ENCODE results near the gene IFIT2. TPM values are rescaled to one million over a fixed set of nuclear protein-coding genes. Genes with fewer than 3 reads are reported as not detected.

IFIT2 gene
- total and polyA plus RNA-seq, 4 donors, result 9.1 to 16.3 (median 12.4) TPM

GRCh38 chr10:89352802-89353201 is 51.0 kb downstream of the IFIT2 start:
- no CpG with 5 or more reads among the region's 4 CpGs for WGBS (ENCODE audit: insufficient coverage)
- H3K27ac ChIP-seq (ENCODE audit: low read depth, low read length), result peak overlapping the region; percentile 82

GRCh38 chr10:89355394-89355931 is 53.6 kb downstream of the IFIT2 start:
- H3K4me3 ChIP-seq (ENCODE audit: low read depth, low read length), result no peak overlapping the region
- H3K27me3 ChIP-seq (ENCODE audit: control insufficient read depth, insufficient read depth, low read length), result no peaks in the 10 kb centered on the region
- no peaks in the 10 kb centered on the region for H3K36me3 ChIP-seq (ENCODE audit: control insufficient read depth, insufficient read depth, low read length)
- peaks cover 7% of the 10 kb centered on the region for H3K4me1 ChIP-seq (ENCODE audit: control insufficient read depth, insufficient read depth, low read length)
- DNase-seq (ENCODE audit: low read depth in 4 of 6, low spot score in 6 of 6), result no peak
- H3K9me3 ChIP-seq (ENCODE audit: control insufficient read depth, insufficient read depth, low read length), result no peaks in the 10 kb centered on the region
- WGBS (ENCODE audit: insufficient coverage), result no CpG with 5 or more reads among the region's 2 CpGs
- no peak overlapping the region for H3K27ac ChIP-seq (ENCODE audit: low read depth, low read length)

More at GRCh38 chr10:89352802-89353201, 51.0 kb downstream of the IFIT2 start:
- no peak for DNase-seq (ENCODE audit: low read depth in 4 of 6, low spot score in 6 of 6)
- no peaks in the 10 kb centered on the region for H3K9me3 ChIP-seq (ENCODE audit: control insufficient read depth, insufficient read depth, low read length)
- no peaks in the 10 kb centered on the region for H3K36me3 ChIP-seq (ENCODE audit: control insufficient read depth, insufficient read depth, low read length)
- H3K4me1 ChIP-seq (ENCODE audit: control insufficient read depth, insufficient read depth, low read length), result peaks cover 16% of the 10 kb centered on the region
- H3K4me3 ChIP-seq (ENCODE audit: low read depth, low read length), result no peak overlapping the region
- no peaks in the 10 kb centered on the region for H3K27me3 ChIP-seq (ENCODE audit: control insufficient read depth, insufficient read depth, low read length)

- Histone ChIP-seq H3K36me3 (ENCODE audit: control insufficient read depth, insufficient read depth, low read length) (no peaks in the 10 kb centered on the region), H3K4me3 (ENCODE audit: low read depth, low read length) (no peak overlapping the region), H3K27ac (ENCODE audit: low read depth, low read length) (no peak overlapping the region), H3K4me1 (ENCODE audit: control insufficient read depth, insufficient read depth, low read length) (no peaks in the 10 kb centered on the region), H3K27me3 (ENCODE audit: control insufficient read depth, insufficient read depth, low read length) (no peaks in the 10 kb centered on the region), H3K9me3 (ENCODE audit: control insufficient read depth, insufficient read depth, low read length) (no peaks in the 10 kb centered on the region)
- DNase-seq (ENCODE audit: low read depth in 4 of 6, low spot score in 6 of 6), result no peak
- no CpG with 5 or more reads among the region's 1 CpG for WGBS (ENCODE audit: insufficient coverage)
Observed at GRCh38 chr10:89357096-89357495, 55.2 kb downstream of the IFIT2 start.

GRCh38 chr10:89357975-89358374 is 56.1 kb downstream of the IFIT2 start:
- Histone ChIP-seq H3K9me3 (ENCODE audit: control insufficient read depth, insufficient read depth, low read length) (no peaks in the 10 kb centered on the region), H3K36me3 (ENCODE audit: control insufficient read depth, insufficient read depth, low read length) (no peaks in the 10 kb centered on the region), H3K4me3 (ENCODE audit: low read depth, low read length) (no peak overlapping the region), H3K27me3 (ENCODE audit: control insufficient read depth, insufficient read depth, low read length) (no peaks in the 10 kb centered on the region), H3K27ac (ENCODE audit: low read depth, low read length) (no peak overlapping the region), H3K4me1 (ENCODE audit: control insufficient read depth, insufficient read depth, low read length) (no peaks in the 10 kb centered on the region)
- no CpG with 5 or more reads among the region's 2 CpGs for WGBS (ENCODE audit: insufficient coverage)
- no peak for DNase-seq (ENCODE audit: low read depth in 4 of 6, low spot score in 6 of 6)

Other genes starting within 250 kb of the IFIT2 start
- 1 to 10 TPM in 1 of 2 donors, under 1 TPM in 1; 0.83 to 2.1 TPM for gene CH25H, start 94.7 kb upstream of the IFIT2 start, total RNA-seq
- gene CH25H, start 94.7 kb upstream of the IFIT2 start, polyA plus RNA-seq (ENCODE audit: insufficient read length in 2 of 2), result 1 to 10 TPM; 1.1 to 3.9 TPM
- gene LIPA, start 50.3 kb upstream of the IFIT2 start, total RNA-seq, result 100 to 1,000 TPM in 1 of 2 donors, 10 to 100 TPM in 1; 60.9 to 113 TPM
- 10 to 100 TPM; 57.7 to 71.5 TPM for gene LIPA, start 50.3 kb upstream of the IFIT2 start, polyA plus RNA-seq (ENCODE audit: insufficient read length in 2 of 2)
- 10 to 100 TPM; 17.4 to 26.1 TPM for gene IFIT3, start 26.0 kb downstream of the IFIT2 start, total RNA-seq
- 1 to 10 TPM; 4.9 to 8.6 TPM for gene IFIT3, start 26.0 kb downstream of the IFIT2 start, polyA plus RNA-seq (ENCODE audit: insufficient read length in 2 of 2)
- gene IFIT1B, start 76.0 kb downstream of the IFIT2 start, total RNA-seq, result 1 to 10 TPM; 1.4 to 6.7 TPM
- not detected for gene IFIT1B, start 76.0 kb downstream of the IFIT2 start, polyA plus RNA-seq (ENCODE audit: insufficient read length in 2 of 2)
- gene IFIT1, start 90.6 kb downstream of the IFIT2 start, total RNA-seq, result 10 to 100 TPM; 35.3 to 57.2 TPM
- gene IFIT1, start 90.6 kb downstream of the IFIT2 start, polyA plus RNA-seq (ENCODE audit: insufficient read length in 2 of 2), result 10 to 100 TPM; 16.5 to 21.9 TPM
- gene IFIT5, start 112.5 kb downstream of the IFIT2 start, total RNA-seq, result 10 to 100 TPM; 28.9 to 44.8 TPM
- gene IFIT5, start 112.5 kb downstream of the IFIT2 start, polyA plus RNA-seq (ENCODE audit: insufficient read length in 2 of 2), result 10 to 100 TPM; 19.3 to 30.9 TPM
- gene SLC16A12, start 233.5 kb downstream of the IFIT2 start, total RNA-seq, result 10 to 100 TPM; 11.0 to 31.2 TPM
- gene SLC16A12, start 233.5 kb downstream of the IFIT2 start, polyA plus RNA-seq (ENCODE audit: insufficient read length in 2 of 2), result 1 to 10 TPM; 3.2 to 4.9 TPM